Gastroesophageal sphincter (tissue), 2 donors: ENCODE results near the gene AP2B1.

Experiments
- EP300 ChIP-seq: sonication (generic); formaldehyde crosslinking; IDR thresholded peaks from one replicate; pipeline ENCODE4 v1.6.1; 2017; ENCODE audit warnings: antibody characterized with exemption, mild to moderate bottlenecking
- POLR2A ChIP-seq, 2 donors: fragments of 450-650 bp; IDR thresholded peaks; one replicate each; pipeline ENCODE4 v1.6.1; 2017; ENCODE audit warnings: antibody characterized with exemption in 2 of 2, mild to moderate bottlenecking in 2 of 2, moderate library complexity in 1 of 2
- POLR2AphosphoS5 ChIP-seq: sonication (generic); formaldehyde crosslinking; IDR thresholded peaks from one replicate; pipeline ENCODE4 v1.6.1; 2017; ENCODE audit warnings: antibody characterized with exemption

DNA sequence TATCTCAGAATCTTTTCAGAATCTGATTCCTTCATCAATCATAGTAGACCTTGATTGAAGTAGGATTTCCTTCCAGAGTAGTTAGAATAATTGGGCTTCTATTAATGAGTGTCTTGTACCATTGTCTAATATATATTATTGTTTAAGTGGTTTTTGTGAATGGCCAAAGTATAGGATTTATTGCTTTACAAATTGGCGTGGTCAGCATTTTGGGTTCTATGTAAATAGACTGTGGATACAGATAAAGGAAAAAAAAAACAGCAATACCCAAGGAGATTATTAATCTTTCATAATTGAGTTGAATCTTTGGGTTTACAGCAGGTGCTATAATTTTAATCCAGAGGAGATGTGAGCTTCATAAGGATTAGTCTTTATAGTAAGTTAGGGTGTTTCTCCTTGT, 64.3 kb downstream of the AP2B1 start:
- no peak for TF ChIP-seq POLR2A (IDR thresholded peaks at IDR 0.05)
- TF ChIP-seq POLR2AphosphoS5: no peak
- no peak for TF ChIP-seq EP300
